K562 (cell line): ENCODE data around the gene ZNF649. TPM values are rescaled to one million over a fixed set of nuclear protein-coding genes. Genes with fewer than 3 reads are reported as not detected.

ENCODE experiments used
- ESRRB ChIP-seq: fragments of 250-450 bp; sonication (Bioruptor Pico); IDR thresholded peaks from 2 replicates; pipeline ENCODE4 v1.5.0; 2020; ENCODE audit warnings: mild to moderate bottlenecking, moderate library complexity, borderline replicate concordance
- FOXP4 ChIP-seq: sonication (generic); formaldehyde crosslinking; IDR thresholded peaks from 2 replicates; pipeline ENCODE4 v1.8.0; 2022; ENCODE audit warnings: mild to moderate bottlenecking, missing genetic modification reagents, borderline replicate concordance
- GABPB2 ChIP-seq: fragments of 250-450 bp; sonication (Bioruptor Pico); conservative IDR thresholded peaks from 2 replicates; pipeline ENCODE4 v1.5.1; 2021; ENCODE audit warnings: mild to moderate bottlenecking
- GATA2 ChIP-seq: sonication (generic); formaldehyde crosslinking; IDR thresholded peaks from 2 replicates; pipeline ENCODE4 v1.4.0; 2020; ENCODE audit warnings: mild to moderate bottlenecking, missing genetic modification reagents
- HDAC2 ChIP-seq: fragments of 450-650 bp; IDR thresholded peaks from 2 replicates; pipeline ENCODE4 v1.6.1; 2016; ENCODE audit warnings: mild to moderate bottlenecking
- JUNB ChIP-seq: fragments of 450-650 bp; formaldehyde crosslinking; conservative IDR thresholded peaks from 2 replicates; pipeline ENCODE4 v1.4.0; 2020; ENCODE audit warnings: mild to moderate bottlenecking
- KDM4B ChIP-seq, 2 experiments: fragments of 450-650 bp in 1 of 2; sonication (generic) in 1 of 2; IDR thresholded peaks; 2 replicates each; pipeline ENCODE4 v1.6.1; 2016 to 2017; ENCODE audit warnings: borderline replicate concordance in 2 of 2, antibody characterized with exemption in 1 of 2, low read depth in 1 of 2, mild to moderate bottlenecking in 1 of 2
- MXD1 ChIP-seq: fragments of 250-450 bp; sonication (Bioruptor Pico); IDR thresholded peaks from 2 replicates; pipeline ENCODE4 v1.8.0; 2021; ENCODE audit warnings: borderline replicate concordance, mild to moderate bottlenecking, moderate library complexity; ENCODE audit not compliant: poor library complexity, severe bottlenecking
- NFIC ChIP-seq: fragments of 450-650 bp; IDR thresholded peaks from 2 replicates; pipeline ENCODE4 v1.6.1; 2017; ENCODE audit warnings: mild to moderate bottlenecking, inconsistent platforms
- NFRKB ChIP-seq: fragments of 450-650 bp; IDR thresholded peaks from 2 replicates; pipeline ENCODE4 v1.6.1; 2016; ENCODE audit warnings: low read depth
- PURB ChIP-seq: sonication (generic); formaldehyde crosslinking; IDR thresholded peaks from 2 replicates; pipeline ENCODE4 v1.9.0; 2021; ENCODE audit warnings: low read depth, mild to moderate bottlenecking, missing genetic modification reagents
- RREB1 ChIP-seq: fragments of 250-450 bp; sonication (Bioruptor Pico); IDR thresholded peaks from 2 replicates; pipeline ENCODE4 v1.4.0; 2020
- TAF7 ChIP-seq: fragments of 450-650 bp; IDR thresholded peaks from 2 replicates; pipeline ENCODE4 v1.6.1; 2016; ENCODE audit warnings: missing genetic modification characterization, missing compliant biosample characterization
- ZBED1 ChIP-seq: IDR thresholded peaks from 2 replicates; pipeline ENCODE4 v1.6.1; 2014
- ZC3H4 ChIP-seq: sonication (generic); formaldehyde crosslinking; IDR thresholded peaks from 2 replicates; pipeline ENCODE4 v1.9.0; 2021; ENCODE audit warnings: missing genetic modification reagents, borderline replicate concordance
- ZEB2 ChIP-seq: fragments of 450-650 bp; IDR thresholded peaks from 2 replicates; pipeline ENCODE4 v1.6.1; 2016
- ZNF280A ChIP-seq: fragments of 450-650 bp; IDR thresholded peaks from 2 replicates; pipeline ENCODE4 v1.6.1; 2018; ENCODE audit warnings: mild to moderate bottlenecking, low read depth; ENCODE audit not compliant: partially characterized antibody
- ZNF707 ChIP-seq: fragments of 250-450 bp; sonication (Bioruptor Pico); conservative IDR thresholded peaks from 2 replicates; pipeline ENCODE4 v1.8.0; 2022; ENCODE audit warnings: inconsistent platforms, mild to moderate bottlenecking, moderate library complexity
- polyA plus RNA-seq, 8 experiments: library from polyadenylated mRNA; depleted of rRNA in 4 of 8; stranded (reverse) in 5 of 8; unstranded in 3 of 8; fragments of >200 nt; fragmentation: Nextera tagmentation in 2 of 8; fragmentation: Illumina TruSeq in 1 of 8; extraction: Ambion mirVana in 2 of 8; extraction: Trizol in 1 of 8; gene quantifications; 2 replicates each; pipeline versions ENCODE4 v1.2.1 to v1.2.3, GENCODE V29; 2011 to 2014; ENCODE audit warnings: inconsistent platforms in 1 of 8, missing spikeins in 1 of 8
- total RNA-seq, 7 experiments: library from RNA; depleted of rRNA in 6 of 7; stranded (reverse); fragments of >200 nt in 6 of 7; fragmentation: Illumina TruSeq in 2 of 7; extraction: Trizol in 2 of 7; gene quantifications; 2 replicates each; pipeline versions ENCODE4 v1.2.1 to v1.2.3, GENCODE V29; 2011 to 2021; ENCODE audit warnings: low replicate concordance in 1 of 7

The ZNF649 gene
- total and polyA plus RNA-seq, 9 of the 15 experiments (the other 6 are each of a cell fraction or from before 2014, with no cell fraction given): 1.4 to 14.9 (median 8.3) TPM

- TF ChIP-seq ZC3H4: no peak
- peak; percentile 33; the same call in 1 of the 2 replicates for TF ChIP-seq NFRKB
- peak; percentile 78 for TF ChIP-seq ZNF280A
- TF ChIP-seq NFIC: no peak
- no peak for TF ChIP-seq ZNF707
- no peak for TF ChIP-seq KDM4B (IDR thresholded peaks at IDR 0.05; ENCODE audit: borderline replicate concordance in 2 of 2, low read depth in 1 of 2)
- no peak for TF ChIP-seq TAF7 (tag)
- TF ChIP-seq GATA2 (CRISPR knock-in tag): no peak
- TF ChIP-seq GABPB2: no peak
- TF ChIP-seq ZEB2: no peak
- no peak for TF ChIP-seq PURB
- no peak for TF ChIP-seq ESRRB (CRISPR knock-in tag)
- no peak for TF ChIP-seq RREB1
- TF ChIP-seq ZBED1: no peak
- no peak for TF ChIP-seq HDAC2
- TF ChIP-seq FOXP4 (CRISPR knock-in tag): no peak
- TF ChIP-seq MXD1 (CRISPR knock-in tag): no peak
- TF ChIP-seq JUNB (CRISPR knock-in tag): no peak
- TF ChIP-seq, all 486 proteins: peak for 9
Measured at GRCh38 chr19:51944798-51945552, 40.2 kb upstream of the ZNF649 start (continued).
